ENCODE data around the gene SDK2. TPM values are rescaled to one million over a fixed set of nuclear protein-coding genes. Genes with fewer than 3 reads are reported as not detected.

SDK2 gene
- total and polyA plus RNA-seq, 9 of the 15 experiments (the other 6 are each of a cell fraction or from before 2014, with no cell fraction given): 0.04 TPM; not detected in 8

GRCh38 chr17:73399056-73399455, 245.2 kb downstream of the SDK2 start:
- Histone ChIP-seq H3K36me3 (ENCODE audit: control insufficient read depth, insufficient read depth, low read length) (no peaks in the 10 kb centered on the region), H3K4me1 (replicated peaks in 1 of 2; ENCODE audit: control insufficient read depth in 2 of 2, insufficient read depth in 2 of 2, low read length in 2 of 2) (peaks cover 0 to 6% of the 10 kb centered on the region in 2 experiments; a peak in 1 of 5 replicates), H4K20me1 (replicated peaks; ENCODE audit: control insufficient read depth, insufficient read depth, low read length) (peaks cover 9% of the 10 kb centered on the region; the same call in 1 of the 2 replicates), H3K9me3 (replicated peaks; ENCODE audit: control insufficient read depth, insufficient read depth, low read depth, low read length) (no peaks in the 10 kb centered on the region), H3K4me2 (ENCODE audit: insufficient read depth, low read length) (no peak overlapping the region), H3K27me3 (ENCODE audit: control insufficient read depth in 2 of 2, insufficient read depth in 2 of 2, low read length in 2 of 2) (peaks cover 21 to 78% of the 10 kb centered on the region in 2 experiments), H3K4me3 (no peak overlapping the region), H3K9ac (ENCODE audit: insufficient read depth in 1 of 2, low read depth in 2 of 2, low read length in 2 of 2) (no peak overlapping the region), H3K27ac (ENCODE audit: extremely low read depth, low read depth, low read length) (no peak overlapping the region), H3K9me1 (ENCODE audit: control insufficient read depth, insufficient read depth, low read length) (no peaks in the 10 kb centered on the region), H2AFZ (ENCODE audit: low read depth, low read length) (no peak overlapping the region), H3K79me2 (ENCODE audit: control insufficient read depth, insufficient read depth, low read length) (no peaks in the 10 kb centered on the region)
- ATAC-seq (no peak), DNase-seq (ENCODE audit: extremely low read depth in 1 of 4, low spot score in 3 of 4) (no peak), FAIRE-seq (no peak)
- in situ Hi-C loops (cut with MboI): no loop called here
- 0% methylated on average over 8 of the region's 11 CpGs for WGBS (ENCODE audit: insufficient coverage, low coverage, missing lambda C conversion rate)
- no TSS peak for BruUV-seq (replicated peaks)
- ChIA-PET CTCF (ENCODE audit: low intra/inter-chr PET ratio) (no interaction called here), POLR2A (no interaction called here)
- intact Hi-C loops (cut with micrococcal nuclease): no loop called here
- TF ChIP-seq HDAC2 (IDR thresholded peaks at IDR 0.05) (no peak), HDAC8 (tag; IDR thresholded peaks at IDR 0.05) (no peak), ZKSCAN1 (IDR thresholded peaks at IDR 0.05; ENCODE audit: low read depth, low read length) (no peak), TBP (optimal IDR thresholded peaks at IDR 0.05; ENCODE audit: low read depth, low read length) (no peak), GTF2A2 (tag; IDR thresholded peaks at IDR 0.05) (no peak), POLR3G (IDR thresholded peaks at IDR 0.05; ENCODE audit: extremely low read depth, insufficient read length, insufficient replicate concordance) (no peak), RBM22 (IDR thresholded peaks at IDR 0.05; ENCODE audit: low read depth, low read length, poor library complexity, severe bottlenecking) (no peak), ZNF311 (CRISPR knock-in tag; IDR thresholded peaks at IDR 0.05) (no peak), NR2C1 (IDR thresholded peaks at IDR 0.05) (no peak), NR2C1 (tag; IDR thresholded peaks at IDR 0.05) (no peak), ELF2 (CRISPR knock-in tag; IDR thresholded peaks at IDR 0.05) (no peak), NFIC (IDR thresholded peaks at IDR 0.05) (no peak), REST (IDR thresholded peaks at IDR 0.05; ENCODE audit: borderline replicate concordance) (no peak), REST (CRISPR knock-in tag; IDR thresholded peaks at IDR 0.05; ENCODE audit: low read depth) (no peak)
- TF ChIP-seq, protein P1, sequence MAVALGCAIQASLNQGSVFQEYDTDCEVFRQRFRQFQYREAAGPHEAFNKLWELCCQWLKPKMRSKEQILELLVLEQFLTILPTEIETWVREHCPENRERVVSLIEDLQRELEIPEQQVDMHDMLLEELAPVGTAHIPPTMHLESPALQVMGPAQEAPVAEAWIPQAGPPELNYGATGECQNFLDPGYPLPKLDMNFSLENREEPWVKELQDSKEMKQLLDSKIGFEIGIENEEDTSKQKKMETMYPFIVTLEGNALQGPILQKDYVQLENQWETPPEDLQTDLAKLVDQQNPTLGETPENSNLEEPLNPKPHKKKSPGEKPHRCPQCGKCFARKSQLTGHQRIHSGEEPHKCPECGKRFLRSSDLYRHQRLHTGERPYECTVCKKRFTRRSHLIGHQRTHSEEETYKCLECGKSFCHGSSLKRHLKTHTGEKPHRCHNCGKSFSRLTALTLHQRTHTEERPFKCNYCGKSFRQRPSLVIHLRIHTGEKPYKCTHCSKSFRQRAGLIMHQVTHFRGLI (CRISPR knock-in tag; IDR thresholded peaks at IDR 0.05): no peak

Data from K562 (cell line).